ENCODE data around the gene SH3GLB1. TPM values are rescaled to one million over a fixed set of nuclear protein-coding genes. Genes with fewer than 3 reads are reported as not detected.
"Not testable (repeated sequence)": the region's sequence is repeated elsewhere in the genome, so short reads cannot be mapped to it uniquely, and the experiment has no call there.

Gene SH3GLB1
- total RNA-seq, 3 donors from 2014 or later: 50.5 to 93.8 (median 63.8) TPM

DNA sequence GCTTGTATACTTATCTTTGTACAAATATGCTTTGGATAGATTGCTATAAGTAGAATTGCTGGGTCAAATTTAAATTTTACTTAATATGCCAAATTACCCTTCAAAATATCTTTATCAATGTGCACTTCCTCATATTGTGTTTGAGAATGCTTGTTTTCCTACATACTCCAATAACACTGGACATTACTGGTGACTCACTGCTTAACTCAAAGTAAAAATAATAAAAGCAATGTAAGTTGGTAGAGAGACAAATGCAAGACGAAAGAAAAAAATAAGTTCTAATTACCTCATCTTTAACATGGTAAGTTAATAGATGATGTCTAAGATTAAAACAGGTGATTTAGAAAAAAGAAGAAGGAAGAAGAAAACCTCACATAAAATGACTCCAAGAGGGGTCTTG is 7.9 kb upstream of the SH3GLB1 start:
- TF ChIP-seq POLR2AphosphoS5 (IDR thresholded peaks at IDR 0.05) (no peak), POLR2A (IDR thresholded peaks at IDR 0.05) (no peak)
- TF ChIP-seq, protein P1, sequence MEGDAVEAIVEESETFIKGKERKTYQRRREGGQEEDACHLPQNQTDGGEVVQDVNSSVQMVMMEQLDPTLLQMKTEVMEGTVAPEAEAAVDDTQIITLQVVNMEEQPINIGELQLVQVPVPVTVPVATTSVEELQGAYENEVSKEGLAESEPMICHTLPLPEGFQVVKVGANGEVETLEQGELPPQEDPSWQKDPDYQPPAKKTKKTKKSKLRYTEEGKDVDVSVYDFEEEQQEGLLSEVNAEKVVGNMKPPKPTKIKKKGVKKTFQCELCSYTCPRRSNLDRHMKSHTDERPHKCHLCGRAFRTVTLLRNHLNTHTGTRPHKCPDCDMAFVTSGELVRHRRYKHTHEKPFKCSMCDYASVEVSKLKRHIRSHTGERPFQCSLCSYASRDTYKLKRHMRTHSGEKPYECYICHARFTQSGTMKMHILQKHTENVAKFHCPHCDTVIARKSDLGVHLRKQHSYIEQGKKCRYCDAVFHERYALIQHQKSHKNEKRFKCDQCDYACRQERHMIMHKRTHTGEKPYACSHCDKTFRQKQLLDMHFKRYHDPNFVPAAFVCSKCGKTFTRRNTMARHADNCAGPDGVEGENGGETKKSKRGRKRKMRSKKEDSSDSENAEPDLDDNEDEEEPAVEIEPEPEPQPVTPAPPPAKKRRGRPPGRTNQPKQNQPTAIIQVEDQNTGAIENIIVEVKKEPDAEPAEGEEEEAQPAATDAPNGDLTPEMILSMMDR (IDR thresholded peaks at IDR 0.05): no peak
- no peak overlapping the region for H3K27ac ChIP-seq
- H3K4me1 ChIP-seq: no peaks in the 10 kb centered on the region
- H3K9me3 ChIP-seq: no peaks in the 10 kb centered on the region
- H3K27me3 ChIP-seq: no peaks in the 10 kb centered on the region
- H3K36me3 ChIP-seq: no peaks in the 10 kb centered on the region
- intact Hi-C loops (cut with DNase I; ENCODE audit: low total_unique reads): no loop called here
- no peak overlapping the region for H3K4me3 ChIP-seq
- DNase-seq (ENCODE audit: low spot score in 2 of 2): no peak

DNA sequence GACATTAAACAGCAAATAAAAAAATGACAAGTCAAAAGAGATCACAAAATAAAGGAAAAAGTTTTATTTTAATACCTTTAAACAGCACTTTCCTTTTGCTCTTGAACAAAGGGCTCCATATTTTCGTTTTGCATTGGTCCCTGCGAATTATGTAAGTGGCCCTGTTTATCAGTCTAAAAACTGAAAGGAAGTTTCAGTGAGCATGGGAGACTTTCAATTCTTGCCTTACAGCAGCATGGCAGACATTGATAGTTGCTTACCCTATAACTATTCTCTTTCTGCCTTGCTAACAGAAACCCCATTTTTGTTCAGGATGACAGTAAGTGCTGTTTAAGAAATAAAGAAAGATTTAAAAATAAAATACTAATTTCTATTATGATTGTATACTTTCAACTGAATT is 5.2 kb upstream of the SH3GLB1 start:
- no peak for DNase-seq (ENCODE audit: low spot score in 2 of 2)
- TF ChIP-seq POLR2A (IDR thresholded peaks at IDR 0.05) (no peak), POLR2AphosphoS5 (IDR thresholded peaks at IDR 0.05) (no peak)
- TF ChIP-seq, protein P1 (IDR thresholded peaks at IDR 0.05): no peak
- Histone ChIP-seq H3K9me3 (no peaks in the 10 kb centered on the region), H3K4me1 (no peaks in the 10 kb centered on the region), H3K36me3 (no peaks in the 10 kb centered on the region), H3K4me3 (no peak overlapping the region), H3K27ac (no peak overlapping the region), H3K27me3 (no peaks in the 10 kb centered on the region)
- intact Hi-C loops (cut with DNase I; ENCODE audit: low total_unique reads): no loop called here

DNA sequence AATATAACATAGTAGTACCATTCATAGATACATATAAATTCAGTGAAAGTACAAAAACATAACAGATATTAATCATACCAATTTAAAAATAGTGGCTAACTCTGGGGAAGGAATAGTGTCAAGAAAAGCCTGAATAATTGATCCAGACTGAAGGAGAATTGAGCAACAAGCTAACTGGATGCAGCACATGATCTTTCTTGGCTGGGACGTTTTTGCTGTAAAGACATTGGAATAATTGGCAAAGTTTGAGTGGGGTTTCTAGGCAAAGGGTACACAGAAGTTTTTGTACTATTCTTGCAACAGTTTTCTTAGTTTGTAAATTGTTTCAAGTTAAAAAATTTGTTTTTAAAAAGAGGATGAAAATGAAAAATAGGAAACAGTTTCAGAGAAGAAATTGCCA is 2.6 kb upstream of the SH3GLB1 start:
- Histone ChIP-seq H3K4me3 (no peak overlapping the region), H3K4me1 (no peaks in the 10 kb centered on the region), H3K9me3 (no peaks in the 10 kb centered on the region), H3K36me3 (no peaks in the 10 kb centered on the region), H3K27ac (no peak overlapping the region), H3K27me3 (no peaks in the 10 kb centered on the region)
- intact Hi-C loops (cut with DNase I; ENCODE audit: low total_unique reads): no loop called here
- DNase-seq (ENCODE audit: low spot score in 2 of 2): no peak
- TF ChIP-seq POLR2A (IDR thresholded peaks at IDR 0.05): no peak
- no peak for TF ChIP-seq POLR2AphosphoS5 (IDR thresholded peaks at IDR 0.05)
- TF ChIP-seq, protein P1 (IDR thresholded peaks at IDR 0.05): no peak

DNA sequence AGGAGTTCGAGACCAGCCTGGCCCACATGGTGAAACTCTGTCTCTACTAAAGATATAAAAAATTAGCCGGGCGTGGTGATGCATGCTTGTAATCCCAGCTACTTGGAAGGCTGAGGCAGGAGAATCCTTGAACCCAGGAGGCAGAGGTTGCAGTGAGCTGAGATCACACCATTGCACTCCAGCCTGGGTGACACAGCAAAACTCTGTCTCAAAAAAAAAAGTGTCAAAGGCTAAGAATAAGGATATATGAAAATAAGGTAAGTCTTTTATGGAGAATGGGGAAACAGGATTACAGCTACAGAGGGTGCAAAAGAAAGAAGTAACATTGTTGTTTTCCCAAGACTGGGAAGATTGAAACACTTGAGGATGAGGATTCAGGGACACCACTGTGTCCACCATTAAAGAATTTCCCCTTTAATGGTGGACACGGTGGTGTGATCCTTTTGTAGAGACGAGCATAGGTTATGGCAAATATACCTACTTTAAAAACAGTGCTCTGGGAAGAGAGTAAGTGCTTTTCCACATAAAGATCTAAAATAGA is 1.4 kb upstream of the SH3GLB1 start:
- H3K4me3 ChIP-seq; H3K27ac ChIP-seq; H3K36me3 ChIP-seq; DNase-seq (ENCODE audit: low spot score in 2 of 2); H3K9me3 ChIP-seq; H3K4me1 ChIP-seq; intact Hi-C loops (cut with DNase I; ENCODE audit: low total_unique reads); H3K27me3 ChIP-seq: not testable (repeated sequence)

DNA sequence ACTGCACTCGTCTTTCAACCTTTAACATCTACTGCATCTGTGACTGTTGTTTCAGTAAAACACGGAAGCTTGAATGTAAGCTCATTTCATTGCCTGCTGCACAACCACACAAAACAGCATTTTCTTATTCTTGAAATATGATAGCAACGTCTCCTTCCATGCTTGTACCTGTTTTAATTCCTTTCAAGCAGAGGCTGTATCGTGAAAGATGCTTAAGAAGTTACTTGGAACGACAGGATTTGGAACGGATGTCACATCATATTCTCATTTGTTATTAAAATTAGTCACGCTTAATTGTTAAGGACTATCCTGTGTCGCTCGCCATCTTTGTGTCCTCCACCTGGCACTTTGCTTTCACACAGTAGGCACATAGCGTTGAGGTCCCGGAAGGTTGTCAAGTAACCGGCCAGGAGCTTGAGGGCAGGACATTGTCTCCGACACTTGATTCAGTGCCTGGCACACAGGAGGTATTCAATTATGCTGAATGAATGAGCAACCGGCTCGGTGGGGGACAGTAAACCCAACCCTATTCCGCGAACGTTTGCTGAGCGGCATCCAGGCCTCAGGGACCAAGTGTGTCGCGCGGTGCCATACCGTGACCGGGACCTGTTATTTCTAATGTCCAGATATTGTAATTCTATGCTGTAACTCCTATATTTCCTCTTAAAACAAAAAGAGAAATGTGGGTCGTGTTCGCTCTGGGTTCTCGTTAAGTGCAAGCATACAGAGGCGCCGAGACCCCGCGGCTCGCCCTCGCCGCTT is 499 bp upstream of the SH3GLB1 start:
- Histone ChIP-seq H3K36me3 (no peaks in the 10 kb centered on the region), H3K4me3 (peak overlapping the region; percentile 85 to 99 (median 90)), H3K9me3 (no peaks in the 10 kb centered on the region), H3K27me3 (no peaks in the 10 kb centered on the region), H3K4me1 (peaks cover 0 to 5% of the 10 kb centered on the region in 2 donors), H3K27ac (peak overlapping the region; percentile 97 to 99)
- intact Hi-C loops (cut with DNase I; ENCODE audit: low total_unique reads): no loop called here
- TF ChIP-seq, protein P1 (IDR thresholded peaks at IDR 0.05): no peak
- TF ChIP-seq POLR2AphosphoS5 (IDR thresholded peaks at IDR 0.05) (no peak), POLR2A (IDR thresholded peaks at IDR 0.05) (no peak)
- peak in 1 of 2 donors; percentile 33 for DNase-seq (ENCODE audit: low spot score in 2 of 2)
